Measurements from ENCODE around the gene TNS1.

Gene TNS1

GRCh38 chr2:217857624-217858506 is 144.9 kb downstream of the TNS1 start:
- Histone ChIP-seq H3K36me3 (ENCODE audit: control insufficient read depth, insufficient read depth, low read length) (no peaks in the 10 kb centered on the region), H3K4me2 (ENCODE audit: low read length) (no peak overlapping the region), H2AFZ (no peak overlapping the region), H3K27me3 (ENCODE audit: control insufficient read depth, insufficient read depth, low read length) (no peaks in the 10 kb centered on the region), H3K79me2 (peaks cover 16% of the 10 kb centered on the region), H3K4me3 (ENCODE audit: low read depth, low read length) (no peak overlapping the region), H3K4me1 (peaks cover 5% of the 10 kb centered on the region), H3K27ac (peak overlapping the region; percentile 40), H3K9ac (no peak overlapping the region), H3K9me3 (ENCODE audit: control insufficient read depth, low read length) (no peaks in the 10 kb centered on the region)
- TF ChIP-seq CTCF (IDR thresholded peaks at IDR 0.05), result no peak

GRCh38 chr2:217856871-217857270 is 145.9 kb downstream of the TNS1 start:
- no peak for TF ChIP-seq CTCF (IDR thresholded peaks at IDR 0.05)
- H3K27me3 ChIP-seq (ENCODE audit: control insufficient read depth, insufficient read depth, low read length), result no peaks in the 10 kb centered on the region
- H3K4me2 ChIP-seq (ENCODE audit: low read length), result no peak overlapping the region
- no peak overlapping the region for H2AFZ ChIP-seq
- no peak overlapping the region for H3K27ac ChIP-seq
- no peaks in the 10 kb centered on the region for H3K9me3 ChIP-seq (ENCODE audit: control insufficient read depth, low read length)
- peaks cover 15% of the 10 kb centered on the region for H3K79me2 ChIP-seq
- no peak overlapping the region for H3K4me3 ChIP-seq (ENCODE audit: low read depth, low read length)
- H3K4me1 ChIP-seq, result peaks cover 5% of the 10 kb centered on the region
- no peaks in the 10 kb centered on the region for H3K36me3 ChIP-seq (ENCODE audit: control insufficient read depth, insufficient read depth, low read length)
- H3K9ac ChIP-seq, result no peak overlapping the region

- no peak overlapping the region for H3K4me3 ChIP-seq (ENCODE audit: low read depth, low read length)
- TF ChIP-seq CTCF (IDR thresholded peaks at IDR 0.05), result no peak
- no peaks in the 10 kb centered on the region for H3K36me3 ChIP-seq (ENCODE audit: control insufficient read depth, insufficient read depth, low read length)
- H2AFZ ChIP-seq, result no peak overlapping the region
- no peaks in the 10 kb centered on the region for H3K9me3 ChIP-seq (ENCODE audit: control insufficient read depth, low read length)
- no peak overlapping the region for H3K9ac ChIP-seq
- H3K27ac ChIP-seq, result no peak overlapping the region
- H3K27me3 ChIP-seq (ENCODE audit: control insufficient read depth, insufficient read depth, low read length), result no peaks in the 10 kb centered on the region
- peaks cover 8% of the 10 kb centered on the region for H3K79me2 ChIP-seq
- no peak overlapping the region for H3K4me2 ChIP-seq (ENCODE audit: low read length)
- H3K4me1 ChIP-seq, result peaks cover 5% of the 10 kb centered on the region
Measured at GRCh38 chr2:217856159-217856558, 146.6 kb downstream of the TNS1 start.

GRCh38 chr2:217854684-217855420 is 147.9 kb downstream of the TNS1 start:
- Histone ChIP-seq H3K27me3 (ENCODE audit: control insufficient read depth, insufficient read depth, low read length) (no peaks in the 10 kb centered on the region), H3K79me2 (peaks cover 12% of the 10 kb centered on the region), H3K27ac (no peak overlapping the region), H3K9me3 (ENCODE audit: control insufficient read depth, low read length) (no peaks in the 10 kb centered on the region), H3K36me3 (ENCODE audit: control insufficient read depth, insufficient read depth, low read length) (no peaks in the 10 kb centered on the region), H3K4me2 (ENCODE audit: low read length) (no peak overlapping the region), H3K4me1 (peaks cover 5% of the 10 kb centered on the region), H3K9ac (no peak overlapping the region), H3K4me3 (ENCODE audit: low read depth, low read length) (no peak overlapping the region), H2AFZ (no peak overlapping the region)
- TF ChIP-seq CTCF (IDR thresholded peaks at IDR 0.05), result no peak
